NCI-H2196 (cell line): ENCODE results near the gene CADM3.

Experiments
- DNase-seq: peaks from one replicate; lab custom pipeline; 2025; ENCODE audit not compliant: unreplicated experiment; lab: John Stamatoyannopoulos, UW

CADM3 gene, protein sequence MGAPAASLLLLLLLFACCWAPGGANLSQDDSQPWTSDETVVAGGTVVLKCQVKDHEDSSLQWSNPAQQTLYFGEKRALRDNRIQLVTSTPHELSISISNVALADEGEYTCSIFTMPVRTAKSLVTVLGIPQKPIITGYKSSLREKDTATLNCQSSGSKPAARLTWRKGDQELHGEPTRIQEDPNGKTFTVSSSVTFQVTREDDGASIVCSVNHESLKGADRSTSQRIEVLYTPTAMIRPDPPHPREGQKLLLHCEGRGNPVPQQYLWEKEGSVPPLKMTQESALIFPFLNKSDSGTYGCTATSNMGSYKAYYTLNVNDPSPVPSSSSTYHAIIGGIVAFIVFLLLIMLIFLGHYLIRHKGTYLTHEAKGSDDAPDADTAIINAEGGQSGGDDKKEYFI

GRCh38 chr1:159171254-159171687 is at the start of gene CADM3:
Gene CADM3, plus strand, starts transcription at chr1:159171615. Its CDS starts 151 bp downstream, at chr1:159171766.
- DNase-seq = no peak

DNA sequence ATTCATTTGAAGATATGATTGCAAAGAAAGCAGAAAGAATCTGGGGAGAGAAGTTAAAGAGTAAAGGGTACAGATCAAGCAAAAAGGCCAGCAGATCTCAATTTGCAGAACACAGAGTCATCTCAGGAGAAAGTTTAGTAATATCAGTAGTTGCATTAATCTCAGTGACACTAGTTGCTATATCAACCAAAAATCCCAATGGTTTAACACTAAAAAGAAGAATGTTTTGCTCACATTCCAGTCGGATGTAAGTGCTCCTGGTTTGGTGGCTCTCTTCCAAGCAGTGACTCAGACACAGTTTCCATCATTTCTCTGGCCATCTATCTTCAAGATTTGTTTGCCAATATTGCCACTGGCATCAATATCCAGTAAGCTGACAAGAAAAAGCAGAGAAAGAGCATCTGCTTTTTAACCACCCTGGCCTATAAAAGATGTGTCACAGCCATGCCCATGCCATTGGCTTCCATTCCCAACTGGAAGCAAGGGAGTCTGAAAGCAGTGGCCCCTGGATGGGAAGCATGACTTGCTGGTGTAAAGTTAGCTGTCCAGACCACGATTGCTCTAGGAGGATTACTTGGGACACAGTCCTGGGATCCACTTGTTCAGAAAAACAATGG is 49.3 kb upstream of the CADM3 start:
- no peak for DNase-seq

- no peak for DNase-seq
Observed at GRCh38 chr1:159123587-159123986, 47.8 kb upstream of the CADM3 start.

DNA sequence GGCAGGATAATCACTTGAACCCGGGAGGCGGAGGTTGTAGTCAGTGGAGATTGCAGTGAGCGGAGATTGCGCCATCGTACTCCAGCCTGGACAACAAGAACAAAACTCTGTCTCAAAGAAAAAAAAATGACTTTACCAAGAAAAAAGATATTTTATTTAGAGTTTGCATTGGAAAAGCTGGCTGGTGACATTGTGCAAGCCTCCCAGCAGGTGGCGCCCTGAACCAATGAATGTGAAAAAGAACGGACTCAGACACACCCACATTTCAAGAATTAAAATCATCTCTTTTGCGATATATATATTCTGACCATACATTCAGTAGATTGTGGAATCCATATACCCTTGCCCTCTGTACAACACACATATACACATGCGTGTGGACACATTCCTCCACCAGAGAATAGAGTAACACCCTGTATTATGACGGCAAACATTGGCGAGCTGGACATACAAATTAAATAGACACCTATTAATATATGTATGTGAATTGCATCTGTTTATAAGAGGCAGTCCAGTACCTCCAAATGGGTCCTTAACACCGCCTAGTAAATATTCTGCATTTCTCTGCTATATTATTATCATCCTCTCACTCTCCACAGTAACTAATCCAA is 39.0 kb upstream of the CADM3 start:
- DNase-seq = peak; percentile 48

DNA sequence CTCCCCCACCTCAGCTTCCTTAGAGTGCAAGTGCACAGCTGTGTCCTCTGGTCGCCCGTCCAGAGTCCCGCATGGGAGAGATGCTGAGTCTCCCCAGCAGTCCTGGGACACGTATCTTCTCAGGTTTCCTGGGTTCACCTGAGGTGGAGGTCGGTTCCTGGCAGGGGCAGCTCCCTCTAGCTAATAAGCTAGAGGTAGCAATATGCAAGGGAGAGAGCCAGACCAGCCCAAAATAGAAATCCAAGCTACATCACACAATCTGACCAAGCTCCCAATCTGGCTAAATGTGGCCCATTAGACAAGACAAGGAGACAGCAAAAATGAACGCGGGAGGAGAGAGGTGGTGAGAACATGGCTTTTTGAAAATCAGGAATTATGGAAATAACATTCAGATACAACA is 30.9 kb upstream of the CADM3 start:
- no peak for DNase-seq

DNA sequence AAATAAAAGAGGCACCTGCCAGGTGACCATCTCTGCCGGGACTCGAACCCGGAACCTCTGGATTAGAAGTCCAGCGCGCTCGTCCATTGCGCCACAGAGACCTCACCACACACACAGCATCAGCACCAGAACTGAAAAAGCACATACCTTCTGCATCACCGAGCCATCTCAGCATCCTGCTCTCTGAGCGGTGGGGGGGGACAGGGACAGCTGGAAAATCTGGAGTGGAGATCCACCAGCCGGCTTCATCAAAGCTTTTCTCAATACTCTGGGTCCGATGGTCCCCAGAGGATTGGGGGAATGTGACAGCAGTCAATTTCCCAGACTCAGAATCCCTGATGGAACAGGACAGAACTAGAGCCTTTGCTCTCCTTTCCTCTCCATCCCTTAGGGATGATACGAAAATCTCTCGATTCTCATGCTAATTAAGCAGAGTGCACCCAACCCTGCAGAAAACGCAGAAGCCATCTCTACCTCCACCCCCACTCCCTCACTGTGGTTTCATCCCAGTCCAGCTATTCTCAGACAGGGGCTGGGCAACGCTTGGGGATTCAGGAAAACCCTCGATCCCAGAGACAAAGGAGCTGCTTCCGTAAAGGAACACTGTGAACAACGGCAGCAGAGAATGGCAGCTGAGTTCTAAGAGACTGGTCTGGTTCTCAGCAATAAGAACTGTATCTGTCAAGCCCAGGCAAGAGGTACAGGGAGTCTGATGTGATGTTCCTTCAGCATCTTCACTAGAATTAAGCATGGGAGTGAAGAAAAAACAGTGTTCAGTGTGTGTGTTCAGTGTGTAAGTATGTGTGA is 29.6 kb upstream of the CADM3 start:
- DNase-seq = no peak

- DNase-seq = no peak
Observed at GRCh38 chr1:159142391-159142663, 29.1 kb upstream of the CADM3 start.

DNA sequence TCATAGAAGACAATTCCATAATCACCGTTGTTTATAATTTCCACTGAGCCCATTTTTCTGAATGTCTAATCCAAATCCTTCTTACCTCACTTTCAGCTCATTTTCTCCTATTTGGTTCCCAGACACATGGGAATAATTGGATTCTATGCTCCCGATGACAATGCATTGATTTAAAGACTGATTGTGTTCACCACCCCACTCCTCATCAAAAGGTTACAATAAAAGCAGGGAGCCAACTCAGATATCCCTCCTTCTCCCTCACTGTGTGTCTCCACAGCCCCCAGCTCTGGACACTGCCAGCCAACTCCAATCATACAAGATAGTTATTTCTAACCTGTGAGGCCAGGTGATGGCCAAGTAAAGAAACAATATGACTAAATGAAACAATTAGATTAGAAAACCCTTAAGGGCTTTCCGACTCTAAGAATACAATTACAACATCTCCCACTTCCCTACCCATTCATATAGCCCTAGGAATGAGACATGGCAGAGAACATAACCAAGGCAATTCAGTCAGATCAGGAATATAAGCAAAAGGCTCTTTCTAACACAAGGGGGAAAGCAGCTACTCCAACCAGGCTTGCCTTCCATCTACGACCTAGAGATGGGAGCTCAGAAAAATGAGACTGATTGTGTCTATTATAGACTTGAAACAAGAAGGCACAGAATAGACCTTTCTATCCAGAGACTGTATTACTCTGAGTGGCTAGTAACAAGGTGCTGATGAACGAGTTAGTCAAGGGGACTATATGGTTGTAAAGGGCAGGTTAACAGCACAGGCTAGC is 28.5 kb upstream of the CADM3 start:
- no peak for DNase-seq

- DNase-seq = no peak
Observed at GRCh38 chr1:159144571-159144970, 26.8 kb upstream of the CADM3 start.

DNA sequence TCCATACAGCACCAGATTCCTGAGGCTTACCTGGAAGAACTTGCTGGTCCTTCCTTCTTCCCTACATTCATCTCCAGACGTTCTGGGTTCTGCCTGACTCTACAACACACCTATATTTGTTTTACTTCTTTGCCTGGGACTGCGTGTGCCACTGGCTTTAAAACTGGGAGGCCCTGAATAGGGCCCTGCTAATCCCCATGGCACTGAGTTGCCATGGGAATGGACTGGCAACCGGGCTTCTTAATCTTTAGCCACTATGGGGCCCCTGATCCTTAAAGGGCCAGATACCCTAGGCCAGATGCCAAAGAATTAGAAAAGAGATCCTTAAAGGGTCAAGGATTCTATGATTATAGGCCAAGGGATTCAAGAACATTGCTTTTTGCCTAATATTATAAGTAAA is 24.4 kb upstream of the CADM3 start:
- DNase-seq = no peak

DNA sequence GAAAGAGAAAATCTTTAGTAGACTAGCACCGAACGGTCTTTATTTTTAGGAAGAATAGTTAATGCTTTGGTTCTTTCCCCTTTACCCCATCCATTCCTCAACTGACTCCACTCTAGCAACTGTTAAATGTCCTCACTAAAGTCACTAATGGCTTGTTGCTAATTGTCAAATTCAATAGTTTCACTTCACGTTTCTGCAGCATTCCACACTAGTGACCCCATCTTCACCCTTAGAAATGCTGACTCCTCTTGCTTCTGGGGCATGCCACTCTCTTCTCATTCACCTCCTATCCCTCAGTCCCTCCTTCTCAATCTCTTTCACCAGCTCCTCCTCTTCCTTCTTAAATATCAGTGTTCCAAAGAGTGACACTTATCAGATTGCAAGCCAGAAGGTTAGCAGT is 19.4 kb upstream of the CADM3 start:
- DNase-seq = no peak

DNA sequence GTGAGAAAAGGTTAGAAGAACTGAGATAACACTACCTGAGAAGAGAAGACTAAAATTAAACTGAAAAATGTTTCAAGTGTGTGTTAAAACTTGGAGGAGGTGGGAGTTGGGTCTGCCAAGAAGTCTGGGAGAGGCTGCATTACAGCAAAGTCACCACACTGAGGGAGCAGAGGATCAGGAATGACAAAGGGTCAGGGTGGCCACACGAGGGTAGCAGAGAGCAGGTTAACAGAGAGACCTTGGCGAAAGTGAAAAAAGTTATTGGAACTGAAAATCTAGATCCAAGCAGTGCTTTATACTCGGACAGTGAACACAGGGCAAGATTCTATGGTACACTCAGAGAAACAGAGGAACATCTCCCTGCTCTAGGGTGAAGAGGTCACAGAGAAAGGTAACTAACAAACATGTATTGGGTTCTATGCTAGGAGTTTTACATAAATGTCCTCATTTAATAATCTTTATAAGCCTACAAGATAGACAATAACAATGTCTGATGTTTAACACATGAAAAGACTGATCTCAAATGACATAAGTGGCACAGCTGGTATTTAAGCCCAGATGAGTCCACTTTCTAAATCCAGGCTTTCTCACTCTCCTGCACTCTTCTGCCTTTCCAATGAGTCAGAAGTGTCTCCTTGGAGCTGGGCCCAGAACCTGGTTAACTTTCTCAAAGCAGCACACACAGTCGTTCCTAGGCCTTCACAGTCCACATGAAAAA is 10.3 kb upstream of the CADM3 start:
- DNase-seq = peak; percentile 65

- DNase-seq = no peak
Observed at GRCh38 chr1:159161719-159162026, 9.7 kb upstream of the CADM3 start.

GRCh38 chr1:159162516-159163265 is 8.7 kb upstream of the CADM3 start:
- no peak for DNase-seq

GRCh38 chr1:159163614-159164228 is 7.7 kb upstream of the CADM3 start:
- no peak for DNase-seq

DNA sequence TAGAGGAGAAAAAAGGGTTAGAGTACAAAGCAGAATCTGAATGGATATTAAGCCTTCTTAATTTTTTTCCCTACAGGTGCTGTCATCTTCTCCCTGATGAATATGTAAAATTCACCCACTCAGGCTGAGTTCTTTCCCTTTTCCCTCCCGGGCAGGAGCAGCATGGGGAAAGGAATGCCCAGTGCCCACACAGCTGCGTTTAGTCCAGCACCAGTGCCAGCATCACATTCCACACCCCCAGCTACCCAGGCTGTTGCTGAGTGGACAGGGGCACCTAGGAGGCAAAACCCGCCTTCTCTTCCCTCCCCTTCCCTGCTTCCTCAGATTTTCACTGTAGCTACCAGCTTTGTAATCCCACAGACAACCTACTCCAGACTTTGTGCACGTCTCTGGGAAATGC is 3.4 kb upstream of the CADM3 start:
- DNase-seq = no peak

GRCh38 chr1:159170639-159171038 is 776 bp upstream of the CADM3 start:
- DNase-seq = no peak

GRCh38 chr1:159171688-159172501 is 480 bp downstream of the CADM3 start:
- no peak for DNase-seq
